GM08714 (cell line): ENCODE measurements around the gene PPP1R27.

ENCODE experiments used
- H3K4me3 ChIP-seq: fragments of 200-500 bp; sonication (Bioruptor generic); 2 replicates; pipeline ENCODE4 v1.5.1; 2014; ENCODE audit warnings: mild to moderate bottlenecking, low read length, inconsistent platforms
- ZNF274 ChIP-seq: IDR thresholded peaks from 2 replicates; pipeline ENCODE4 v1.6.1; 2012; ENCODE audit warnings: mild to moderate bottlenecking, low read depth, low read length

PPP1R27 gene

GRCh38 chr17:81866440-81867169 is 31.8 kb upstream of the PPP1R27 start:
- no peak for TF ChIP-seq ZNF274
- no peak overlapping the region for H3K4me3 ChIP-seq

GRCh38 chr17:81865733-81866439 is 31.0 kb upstream of the PPP1R27 start:
- no peak for TF ChIP-seq ZNF274

GRCh38 chr17:81865358-81865732 is 30.5 kb upstream of the PPP1R27 start:
- no peak for TF ChIP-seq ZNF274

More at GRCh38 chr17:81865733-81866439, 31.0 kb upstream of the PPP1R27 start:
- no peak overlapping the region for H3K4me3 ChIP-seq

GRCh38 chr17:81863833-81864768 is 29.3 kb upstream of the PPP1R27 start:
- H3K4me3 ChIP-seq, result no peak overlapping the region
- no peak for TF ChIP-seq ZNF274

More at GRCh38 chr17:81865358-81865732, 30.5 kb upstream of the PPP1R27 start:
- H3K4me3 ChIP-seq, result no peak overlapping the region

- no peak overlapping the region for H3K4me3 ChIP-seq
- TF ChIP-seq ZNF274, result no peak
Measured at GRCh38 chr17:81863123-81863675, 28.3 kb upstream of the PPP1R27 start.

GRCh38 chr17:81860756-81861568 is 26.1 kb upstream of the PPP1R27 start:
- H3K4me3 ChIP-seq, result peak overlapping the region; percentile 74
- TF ChIP-seq ZNF274, result no peak

GRCh38 chr17:81859906-81860755 is 25.3 kb upstream of the PPP1R27 start, which contains the start of gene P4HB:
P4HB (minus strand) TSS chr17:81860535; CDS start chr17:81860471, 64 bp downstream.
- no peak for TF ChIP-seq ZNF274
- H3K4me3 ChIP-seq, result peak within 1 kb of the TSS; percentile 81

GRCh38 chr17:81858967-81859905 is 24.4 kb upstream of the PPP1R27 start:
- no peak for TF ChIP-seq ZNF274
- peak overlapping the region; percentile 81 for H3K4me3 ChIP-seq

- H3K4me3 ChIP-seq, result peak overlapping the region; percentile 81; the same call in 1 of the 2 replicates
- no peak for TF ChIP-seq ZNF274
Measured at GRCh38 chr17:81858170-81858966, 23.5 kb upstream of the PPP1R27 start.

GRCh38 chr17:81854974-81855774 is 20.3 kb upstream of the PPP1R27 start:
- H3K4me3 ChIP-seq, result no peak overlapping the region
- TF ChIP-seq ZNF274, result no peak
